Neural cell (in vitro differentiated cells): ENCODE results near the gene BRCA2.

Experiments used
- CTCF ChIP-seq: fragments of 450-650 bp; IDR thresholded peaks from 2 replicates; pipeline ENCODE4 v1.5.1; 2014; ENCODE audit warnings: antibody characterized with exemption, mild to moderate bottlenecking, moderate library complexity; ENCODE audit not compliant: poor library complexity, severe bottlenecking
- REST ChIP-seq: IDR thresholded peaks from 2 replicates; pipeline ENCODE4 v1.6.1; 2012; ENCODE audit warnings: borderline replicate concordance

GRCh38 chr13:32407854-32408253, 92.5 kb downstream of the BRCA2 start:
- TF ChIP-seq REST = no peak
- no peak for TF ChIP-seq CTCF
